Chondrocyte (in vitro differentiated cells): ENCODE measurements around the gene FAM241A. TPM values are rescaled to one million over a fixed set of nuclear protein-coding genes. Genes with fewer than 3 reads are reported as not detected.

ENCODE experiments used
- DNase-seq: peaks from one replicate; pipeline ENCODE4 v3.0.0; 2021; ENCODE audit warnings: mixed read lengths, low spot score
- H3K27ac Mint-ChIP-seq: one replicate; pipeline ENCODE4 v1.8.0; 2021; ENCODE audit warnings: mild to moderate bottlenecking, moderate library complexity, mixed read lengths; ENCODE audit not compliant: unreplicated experiment
- H3K27me3 Mint-ChIP-seq: 2 replicates; pipeline ENCODE4 v1.8.0; 2021; ENCODE audit warnings: low read depth, mixed read lengths
- H3K36me3 Mint-ChIP-seq: 2 replicates; pipeline ENCODE4 v1.8.0; 2021; ENCODE audit warnings: low read depth, mixed read lengths
- H3K4me1 Mint-ChIP-seq: 2 replicates; pipeline ENCODE4 v1.8.0; 2021; ENCODE audit warnings: low read depth, mild to moderate bottlenecking, mixed read lengths
- H3K4me3 Mint-ChIP-seq: one replicate; pipeline ENCODE4 v1.8.0; 2021; ENCODE audit warnings: mild to moderate bottlenecking, moderate library complexity, mixed read lengths; ENCODE audit not compliant: unreplicated experiment
- H3K9me3 Mint-ChIP-seq: 2 replicates; pipeline ENCODE4 v1.8.0; 2021; ENCODE audit warnings: low read depth, mixed read lengths
- long read RNA-seq: library from polyadenylated mRNA; stranded (forward); transcript quantifications from one replicate; pipeline ENCODE4 v2.0.0, GENCODE V29; 2021
- total RNA-seq: library from RNA; stranded (reverse); gene quantifications from 3 replicates; pipeline ENCODE4 v1.2.1, GENCODE V29; 2021
- TF ChIP-seq, protein P1 (sequence below): fragments of 200-600 bp; sonication (generic); IDR thresholded peaks from 2 replicates; pipeline ENCODE4 v1.5.0; 2021; ENCODE audit warnings: antibody characterized with exemption, mild to moderate bottlenecking, moderate library complexity

Gene FAM241A
- 0.53 to 0.74 TPM (median 0.62 TPM) in 3 replicates for total RNA-seq
- long read RNA-seq, full-length matches to known transcripts, result 9 of 11 reads
- long read RNA-seq, partial matches to known transcripts, result 0 of 11 reads
- long read RNA-seq, other reads (novel, unspliced or antisense), result 2 of 11 reads

DNA sequence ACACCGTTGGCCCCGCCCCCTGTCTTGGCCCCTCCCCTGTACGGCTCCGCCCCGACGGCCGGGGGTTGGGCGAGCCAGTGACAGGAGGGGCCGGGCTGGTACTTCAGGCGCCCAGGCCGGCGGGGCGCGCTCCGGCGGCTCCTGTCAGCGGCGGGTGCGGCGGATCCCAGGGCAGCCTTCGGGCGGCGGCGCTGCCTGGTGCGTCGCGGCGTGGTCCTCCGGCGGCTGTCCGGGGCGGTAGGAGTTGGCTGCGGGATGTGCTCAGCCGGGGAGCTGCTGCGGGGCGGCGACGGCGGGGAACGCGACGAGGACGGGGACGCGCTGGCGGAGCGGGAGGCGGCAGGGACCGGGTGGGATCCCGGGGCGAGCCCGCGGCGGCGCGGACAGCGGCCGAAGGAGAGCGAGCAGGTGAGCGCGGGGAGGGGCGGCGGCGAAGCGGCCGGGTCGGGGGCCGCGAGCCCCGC lies at the start of gene FAM241A:
FAM241A (plus strand) TSS at position 129 of the 464 bp plus-strand sequence; CDS start at position 256, 127 bp downstream.
- Mint-ChIP-seq H3K9me3 (no peaks in the 10 kb centered on the region), H3K4me3 (peak within 1 kb of the TSS; percentile 82), H3K27me3 (peaks cover 22% of the 10 kb centered on the region), H3K27ac (no peak within 1 kb of the TSS), H3K36me3 (no peaks in the 10 kb centered on the region), H3K4me1 (peaks cover 17% of the 10 kb centered on the region)
- no peak for DNase-seq
- TF ChIP-seq, protein P1, sequence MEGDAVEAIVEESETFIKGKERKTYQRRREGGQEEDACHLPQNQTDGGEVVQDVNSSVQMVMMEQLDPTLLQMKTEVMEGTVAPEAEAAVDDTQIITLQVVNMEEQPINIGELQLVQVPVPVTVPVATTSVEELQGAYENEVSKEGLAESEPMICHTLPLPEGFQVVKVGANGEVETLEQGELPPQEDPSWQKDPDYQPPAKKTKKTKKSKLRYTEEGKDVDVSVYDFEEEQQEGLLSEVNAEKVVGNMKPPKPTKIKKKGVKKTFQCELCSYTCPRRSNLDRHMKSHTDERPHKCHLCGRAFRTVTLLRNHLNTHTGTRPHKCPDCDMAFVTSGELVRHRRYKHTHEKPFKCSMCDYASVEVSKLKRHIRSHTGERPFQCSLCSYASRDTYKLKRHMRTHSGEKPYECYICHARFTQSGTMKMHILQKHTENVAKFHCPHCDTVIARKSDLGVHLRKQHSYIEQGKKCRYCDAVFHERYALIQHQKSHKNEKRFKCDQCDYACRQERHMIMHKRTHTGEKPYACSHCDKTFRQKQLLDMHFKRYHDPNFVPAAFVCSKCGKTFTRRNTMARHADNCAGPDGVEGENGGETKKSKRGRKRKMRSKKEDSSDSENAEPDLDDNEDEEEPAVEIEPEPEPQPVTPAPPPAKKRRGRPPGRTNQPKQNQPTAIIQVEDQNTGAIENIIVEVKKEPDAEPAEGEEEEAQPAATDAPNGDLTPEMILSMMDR, result no peak

DNA sequence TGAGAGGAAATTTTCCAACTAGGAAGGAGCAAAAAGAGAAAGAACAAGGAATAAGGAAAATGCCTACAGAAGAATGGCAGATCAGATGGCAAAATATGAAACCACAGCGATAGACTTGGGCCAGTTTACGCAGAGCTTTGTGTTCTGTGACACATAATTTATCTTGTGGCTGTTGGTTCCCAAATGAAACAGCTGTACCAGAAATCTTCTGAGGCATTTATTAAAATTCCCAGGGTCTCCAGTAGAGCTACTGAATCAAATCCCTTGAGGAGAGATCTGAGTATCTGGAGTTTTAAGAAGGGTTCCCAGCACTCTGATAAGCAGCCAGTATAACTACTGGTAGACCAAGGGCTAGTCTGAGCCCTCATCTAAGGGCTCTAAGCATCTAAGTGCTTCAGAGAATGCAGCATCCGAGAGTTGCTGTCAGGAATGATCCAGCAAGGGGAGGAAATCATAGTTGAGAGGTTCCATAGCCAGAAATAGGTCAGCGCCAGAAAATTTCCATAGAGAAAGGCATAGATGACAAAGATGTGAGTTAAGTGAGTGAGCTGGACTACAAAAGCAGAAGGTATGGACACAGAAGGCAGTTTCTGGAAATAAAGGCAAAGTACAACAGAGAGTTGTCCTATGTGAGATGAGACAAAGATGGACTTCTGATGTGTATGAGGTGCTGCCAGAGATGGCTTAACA lies 46.3 kb upstream of the FAM241A start:
- peaks cover 40% of the 10 kb centered on the region for H3K27me3 Mint-ChIP-seq
- DNase-seq, result no peak
- no peaks in the 10 kb centered on the region for H3K36me3 Mint-ChIP-seq
- no peaks in the 10 kb centered on the region for H3K4me1 Mint-ChIP-seq
- TF ChIP-seq, protein P1, result no peak
- no peaks in the 10 kb centered on the region for H3K9me3 Mint-ChIP-seq
- H3K4me3 Mint-ChIP-seq, result no peak overlapping the region
- no peak overlapping the region for H3K27ac Mint-ChIP-seq

DNA sequence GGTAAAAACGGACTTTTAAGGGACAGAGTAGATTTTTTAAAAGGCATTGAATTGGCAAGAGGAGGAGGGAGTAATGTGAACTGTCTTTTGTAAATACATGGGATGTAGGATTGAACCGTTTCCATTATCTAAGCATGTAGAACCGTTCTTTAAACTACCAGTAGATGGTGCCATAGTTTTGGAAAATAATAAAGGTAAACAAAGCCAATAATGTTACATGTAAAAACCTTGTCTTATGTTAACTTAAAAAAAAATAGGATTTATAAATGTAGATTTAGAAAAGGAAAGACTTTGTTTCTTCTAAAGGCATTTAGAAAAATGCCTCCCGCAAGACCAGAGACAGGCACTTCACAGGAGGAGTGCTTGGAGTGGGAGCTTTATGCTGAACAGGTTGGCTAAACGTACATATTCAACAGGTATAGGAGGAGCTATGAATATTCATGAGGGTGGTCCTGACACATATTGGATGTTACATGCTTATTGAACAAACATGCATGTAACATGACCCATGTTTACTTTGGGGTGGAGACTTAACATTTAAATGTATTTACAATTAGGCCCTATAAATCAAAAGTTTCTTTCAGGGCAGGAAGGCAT lies 45.5 kb upstream of the FAM241A start:
- H3K4me1 Mint-ChIP-seq, result no peaks in the 10 kb centered on the region

DNA sequence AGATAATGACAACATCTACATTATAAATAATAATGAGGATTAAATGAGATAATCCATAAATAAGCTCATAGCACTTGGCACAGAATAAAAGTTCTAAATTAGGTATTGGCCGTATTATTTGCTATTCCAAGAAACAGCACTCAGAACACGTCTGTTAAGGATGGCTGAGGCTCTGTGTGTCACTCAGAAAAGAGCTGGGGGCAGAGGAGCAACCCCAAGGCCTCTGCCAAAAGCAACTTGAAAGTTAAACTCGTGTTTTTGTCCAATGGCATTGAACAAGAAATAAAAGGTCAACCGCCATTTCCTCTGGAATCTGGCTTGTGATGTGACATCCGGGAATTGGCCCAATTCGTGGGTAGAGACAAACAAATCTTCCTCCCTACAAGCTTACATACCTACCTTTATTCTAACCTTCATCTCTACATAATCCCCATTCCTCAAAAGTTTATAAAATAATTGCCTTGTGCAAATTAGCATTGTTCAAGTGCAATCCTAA lies 42.3 kb upstream of the FAM241A start:
- Mint-ChIP-seq H3K36me3 (no peaks in the 10 kb centered on the region), H3K4me3 (no peak overlapping the region), H3K9me3 (no peaks in the 10 kb centered on the region), H3K4me1 (no peaks in the 10 kb centered on the region), H3K27me3 (peaks cover 9% of the 10 kb centered on the region), H3K27ac (no peak overlapping the region)
- no peak for DNase-seq
- TF ChIP-seq, protein P1, result no peak

More for the DNA sequence above, 45.5 kb upstream of the FAM241A start:
- Mint-ChIP-seq H3K36me3 (no peaks in the 10 kb centered on the region), H3K4me3 (no peak overlapping the region), H3K9me3 (no peaks in the 10 kb centered on the region), H3K27me3 (peaks cover 33% of the 10 kb centered on the region), H3K27ac (no peak overlapping the region)
- TF ChIP-seq, protein P1, result peak; percentile 91
- DNase-seq, result no peak

DNA sequence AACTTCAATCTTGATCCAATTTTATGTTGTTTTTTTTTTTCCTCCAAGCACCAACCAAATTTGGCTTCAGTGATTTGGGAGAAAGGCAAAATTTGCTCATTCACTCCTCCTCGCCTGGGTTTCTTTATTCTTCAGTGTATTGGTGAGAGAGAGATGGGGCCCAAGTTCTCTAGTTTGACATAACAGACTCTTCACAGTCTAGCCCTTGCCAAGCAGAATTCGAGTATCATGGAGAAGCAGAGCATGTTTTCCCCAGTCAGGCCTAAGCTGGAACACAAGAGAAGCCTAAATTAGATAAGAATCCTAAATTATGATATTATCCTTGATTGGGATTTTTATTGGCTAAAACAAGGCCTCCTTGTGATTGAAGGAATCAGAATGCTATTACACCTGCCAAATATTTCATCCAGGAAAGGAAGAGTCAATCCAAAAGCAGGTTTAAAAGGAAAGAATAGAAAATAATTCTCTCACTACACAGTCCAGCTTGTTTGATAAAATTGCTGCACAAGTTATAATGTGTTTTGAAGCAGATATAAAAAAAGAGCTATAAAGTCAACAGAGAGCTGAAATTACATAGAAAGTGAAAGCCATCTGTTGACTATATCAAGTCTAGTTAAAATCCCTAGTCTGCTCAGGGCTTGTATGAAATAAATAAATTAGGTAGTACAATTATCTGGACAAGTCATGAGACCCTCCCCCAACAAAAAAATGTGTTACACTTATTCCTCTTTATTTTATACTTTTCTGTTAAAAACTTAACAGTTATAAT lies 39.9 kb upstream of the FAM241A start:
- TF ChIP-seq, protein P1, result no peak
- H3K27ac Mint-ChIP-seq, result no peak overlapping the region

More for the DNA sequence above, 39.9 kb upstream of the FAM241A start:
- Mint-ChIP-seq H3K36me3 (no peaks in the 10 kb centered on the region), H3K27me3 (no peaks in the 10 kb centered on the region), H3K9me3 (no peaks in the 10 kb centered on the region), H3K4me1 (peaks cover 5% of the 10 kb centered on the region), H3K4me3 (no peak overlapping the region)
- DNase-seq, result no peak
